HepG2 (cell line): ENCODE measurements around the gene STUB1. TPM values are rescaled to one million over a fixed set of nuclear protein-coding genes. Genes with fewer than 3 reads are reported as not detected.

Experiments used
- ATF1 ChIP-seq: IDR thresholded peaks from 2 replicates; pipeline ENCODE4 v1.6.1; 2016; ENCODE audit warnings: mild to moderate bottlenecking, control low read depth
- GATAD2A ChIP-seq: IDR thresholded peaks from 2 replicates; pipeline ENCODE4 v1.6.1; 2016
- HOXA7 ChIP-seq: sonication (generic); formaldehyde crosslinking; IDR thresholded peaks from 2 replicates; pipeline ENCODE4 v1.8.1; 2022; ENCODE audit warnings: mild to moderate bottlenecking, missing genetic modification reagents, moderate library complexity
- HOXA9 ChIP-seq: sonication (generic); formaldehyde crosslinking; IDR thresholded peaks from 2 replicates; pipeline ENCODE4 v1.8.1; 2022; ENCODE audit warnings: missing genetic modification reagents, mild to moderate bottlenecking, moderate library complexity, borderline replicate concordance
- KDM1A ChIP-seq: IDR thresholded peaks from 2 replicates; pipeline ENCODE4 v1.6.1; 2016; ENCODE audit warnings: missing compliant biosample characterization
- KDM4B ChIP-seq: sonication (generic); formaldehyde crosslinking; IDR thresholded peaks from 2 replicates; pipeline ENCODE4 v1.4.0; 2020; ENCODE audit warnings: missing genetic modification reagents
- MEF2D ChIP-seq: sonication (generic); formaldehyde crosslinking; IDR thresholded peaks from 2 replicates; pipeline ENCODE4 v1.5.1; 2020; ENCODE audit warnings: mild to moderate bottlenecking, missing genetic modification reagents
- NCOR1 ChIP-seq: fragments of 200-600 bp; sonication (generic); IDR thresholded peaks from 2 replicates; pipeline ENCODE4 v1.7.0; 2017; ENCODE audit warnings: antibody characterized with exemption, low read length, borderline replicate concordance
- RARA ChIP-seq: IDR thresholded peaks from 2 replicates; pipeline ENCODE4 v1.6.1; 2016; ENCODE audit warnings: missing genetic modification reagents, missing compliant biosample characterization
- RARG ChIP-seq: sonication (generic); formaldehyde crosslinking; IDR thresholded peaks from 2 replicates; pipeline ENCODE4 v1.4.0; 2020; ENCODE audit warnings: low read depth, mild to moderate bottlenecking, missing genetic modification reagents
- RFXANK ChIP-seq: IDR thresholded peaks from 2 replicates; pipeline ENCODE4 v1.6.1; 2016
- SIN3A ChIP-seq: IDR thresholded peaks from 2 replicates; pipeline ENCODE4 v1.6.1; 2011; ENCODE audit warnings: low read depth, mild to moderate bottlenecking, control low read depth, low read length, borderline replicate concordance
- TBP ChIP-seq: sonication (generic); formaldehyde crosslinking; IDR thresholded peaks from 2 replicates; pipeline ENCODE4 v1.5.0; 2020; ENCODE audit warnings: missing genetic modification reagents
- ZNF143 ChIP-seq: sonication (generic); formaldehyde crosslinking; IDR thresholded peaks from 2 replicates; pipeline ENCODE4 v1.4.0; 2020; ENCODE audit warnings: missing genetic modification reagents
- ZNF773 ChIP-seq: sonication (generic); formaldehyde crosslinking; IDR thresholded peaks from 2 replicates; pipeline ENCODE4 v1.4.0; 2020; ENCODE audit warnings: missing genetic modification reagents, borderline replicate concordance
- ZNF776 ChIP-seq: sonication (generic); formaldehyde crosslinking; IDR thresholded peaks from 2 replicates; pipeline ENCODE4 v1.4.0; 2020; ENCODE audit warnings: mild to moderate bottlenecking, missing genetic modification reagents
- polyA plus RNA-seq, 8 experiments: library from polyadenylated mRNA; depleted of rRNA in 3 of 8; stranded (reverse) in 7 of 8; unstranded in 1 of 8; fragments of >200 nt; fragmentation: Illumina TruSeq in 4 of 8; extraction: Trizol in 4 of 8; gene quantifications; 2 replicates each; pipeline versions ENCODE4 v1.2.1 to v1.2.3, GENCODE V29; 2011 to 2016; ENCODE audit warnings: low read depth in 4 of 8, missing spikeins in 1 of 8, mixed read lengths in 1 of 8; ENCODE audit not compliant: insufficient read depth in 1 of 8
- total RNA-seq, 5 experiments: library from RNA; depleted of rRNA; stranded (reverse); fragments of >200 nt; fragmentation: Illumina TruSeq; extraction: Trizol; gene quantifications; 2 replicates each; pipeline ENCODE4 v1.2.3, GENCODE V29; 2016; ENCODE audit warnings: low read depth in 1 of 5
- TF ChIP-seq, protein P1 (sequence below): sonication (generic); formaldehyde crosslinking; IDR thresholded peaks from 2 replicates; pipeline ENCODE4 v1.4.0; 2020; ENCODE audit warnings: missing genetic modification reagents, borderline replicate concordance
- TF ChIP-seq, protein P2 (sequence below): fragments of 450-650 bp; IDR thresholded peaks from 2 replicates; pipeline ENCODE4 v1.6.1; 2017
- TF ChIP-seq, protein P3 (sequence below): IDR thresholded peaks from 2 replicates; pipeline ENCODE4 v1.6.1; 2016; ENCODE audit warnings: missing genetic modification reagents, missing compliant biosample characterization
- TF ChIP-seq, protein P4 (sequence below): IDR thresholded peaks from 2 replicates; pipeline ENCODE4 v1.6.1; 2018; ENCODE audit warnings: missing genetic modification reagents
- TF ChIP-seq, protein P5 (sequence below): sonication (generic); formaldehyde crosslinking; IDR thresholded peaks from 2 replicates; pipeline ENCODE4 v1.9.0; 2021; ENCODE audit warnings: missing genetic modification reagents, borderline replicate concordance

STUB1 gene
- total and polyA plus RNA-seq, 2 of the 13 experiments (the other 11 are each of a cell fraction or from before 2014, with no cell fraction given) = 52.9 to 78.2 TPM

DNA sequence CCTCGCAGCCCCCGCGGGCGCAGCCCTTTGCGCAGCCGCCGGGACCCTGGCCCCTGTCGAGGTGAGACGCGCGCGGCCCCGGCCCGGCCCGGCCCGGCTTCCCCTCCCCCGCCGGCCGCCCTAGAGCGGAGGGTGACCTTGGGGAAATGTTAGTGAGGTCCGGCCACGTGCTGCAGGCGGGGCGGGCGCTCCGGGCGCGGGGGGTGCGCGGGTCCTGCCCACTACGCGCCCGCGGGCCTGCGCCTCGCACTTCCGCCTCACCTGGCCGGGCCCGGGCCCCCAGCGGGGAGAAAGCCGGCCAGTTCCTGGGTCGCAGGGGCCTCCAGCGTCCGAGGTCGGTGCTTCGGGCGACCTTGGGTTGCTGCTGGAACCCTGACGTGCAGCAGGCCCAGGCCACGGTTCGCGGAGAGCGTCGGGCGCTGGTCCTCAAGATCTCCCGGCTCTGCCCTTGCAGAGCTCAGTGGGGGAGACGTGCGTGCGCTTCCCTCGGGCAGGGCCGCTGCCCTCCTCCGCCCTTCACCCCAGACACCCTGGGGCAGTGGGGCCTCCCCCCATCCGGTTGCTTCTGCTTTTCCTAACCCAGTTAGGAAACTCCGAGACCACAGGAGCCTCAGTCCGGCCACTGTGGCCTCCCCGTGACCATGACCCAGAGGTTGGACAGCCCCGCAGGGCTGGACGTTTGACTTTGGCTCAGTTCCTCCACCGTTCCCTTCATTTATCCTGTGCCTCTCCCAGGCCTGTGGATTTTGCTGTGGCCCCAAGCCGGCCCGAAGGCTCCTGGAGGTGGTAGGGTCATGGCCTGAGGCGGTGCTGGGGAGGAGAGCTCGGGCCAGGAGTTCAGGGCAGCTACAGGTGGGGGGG lies 37.8 kb upstream of the STUB1 start (continued):
- TF ChIP-seq, protein P1, sequence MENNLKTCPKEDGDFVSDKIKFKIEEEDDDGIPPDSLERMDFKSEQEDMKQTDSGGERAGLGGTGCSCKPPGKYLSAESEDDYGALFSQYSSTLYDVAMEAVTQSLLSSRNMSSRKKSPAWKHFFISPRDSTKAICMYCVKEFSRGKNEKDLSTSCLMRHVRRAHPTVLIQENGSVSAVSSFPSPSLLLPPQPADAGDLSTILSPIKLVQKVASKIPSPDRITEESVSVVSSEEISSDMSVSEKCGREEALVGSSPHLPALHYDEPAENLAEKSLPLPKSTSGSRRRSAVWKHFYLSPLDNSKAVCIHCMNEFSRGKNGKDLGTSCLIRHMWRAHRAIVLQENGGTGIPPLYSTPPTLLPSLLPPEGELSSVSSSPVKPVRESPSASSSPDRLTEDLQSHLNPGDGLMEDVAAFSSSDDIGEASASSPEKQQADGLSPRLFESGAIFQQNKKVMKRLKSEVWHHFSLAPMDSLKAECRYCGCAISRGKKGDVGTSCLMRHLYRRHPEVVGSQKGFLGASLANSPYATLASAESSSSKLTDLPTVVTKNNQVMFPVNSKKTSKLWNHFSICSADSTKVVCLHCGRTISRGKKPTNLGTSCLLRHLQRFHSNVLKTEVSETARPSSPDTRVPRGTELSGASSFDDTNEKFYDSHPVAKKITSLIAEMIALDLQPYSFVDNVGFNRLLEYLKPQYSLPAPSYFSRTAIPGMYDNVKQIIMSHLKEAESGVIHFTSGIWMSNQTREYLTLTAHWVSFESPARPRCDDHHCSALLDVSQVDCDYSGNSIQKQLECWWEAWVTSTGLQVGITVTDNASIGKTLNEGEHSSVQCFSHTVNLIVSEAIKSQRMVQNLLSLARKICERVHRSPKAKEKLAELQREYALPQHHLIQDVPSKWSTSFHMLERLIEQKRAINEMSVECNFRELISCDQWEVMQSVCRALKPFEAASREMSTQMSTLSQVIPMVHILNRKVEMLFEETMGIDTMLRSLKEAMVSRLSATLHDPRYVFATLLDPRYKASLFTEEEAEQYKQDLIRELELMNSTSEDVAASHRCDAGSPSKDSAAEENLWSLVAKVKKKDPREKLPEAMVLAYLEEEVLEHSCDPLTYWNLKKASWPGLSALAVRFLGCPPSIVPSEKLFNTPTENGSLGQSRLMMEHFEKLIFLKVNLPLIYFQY = peak; percentile 95
- 0 out of 2 replicates have a peak, but pooled peaks have one; percentile 13 for TF ChIP-seq ZNF143 (CRISPR knock-in tag)
- TF ChIP-seq HOXA9 (CRISPR knock-in tag) = no peak; the same call in 1 of the 2 replicates
- TF ChIP-seq ATF1 (CRISPR knock-in tag) = no peak
- TF ChIP-seq, protein P2, sequence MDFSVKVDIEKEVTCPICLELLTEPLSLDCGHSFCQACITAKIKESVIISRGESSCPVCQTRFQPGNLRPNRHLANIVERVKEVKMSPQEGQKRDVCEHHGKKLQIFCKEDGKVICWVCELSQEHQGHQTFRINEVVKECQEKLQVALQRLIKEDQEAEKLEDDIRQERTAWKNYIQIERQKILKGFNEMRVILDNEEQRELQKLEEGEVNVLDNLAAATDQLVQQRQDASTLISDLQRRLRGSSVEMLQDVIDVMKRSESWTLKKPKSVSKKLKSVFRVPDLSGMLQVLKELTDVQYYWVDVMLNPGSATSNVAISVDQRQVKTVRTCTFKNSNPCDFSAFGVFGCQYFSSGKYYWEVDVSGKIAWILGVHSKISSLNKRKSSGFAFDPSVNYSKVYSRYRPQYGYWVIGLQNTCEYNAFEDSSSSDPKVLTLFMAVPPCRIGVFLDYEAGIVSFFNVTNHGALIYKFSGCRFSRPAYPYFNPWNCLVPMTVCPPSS = no peak
- TF ChIP-seq MEF2D (CRISPR knock-in tag) = peak; percentile 8; the same call in 1 of the 2 replicates
- TF ChIP-seq TBP = no peak
- TF ChIP-seq GATAD2A = 0 out of 2 replicates have a peak, but pooled peaks have one; percentile 29
- TF ChIP-seq SIN3A = no peak
- TF ChIP-seq KDM4B (CRISPR knock-in tag) = no peak
- peak; percentile 76; the same call in 1 of the 2 replicates for TF ChIP-seq ZNF773 (CRISPR knock-in tag)
- TF ChIP-seq RARG (CRISPR knock-in tag) = no peak
- TF ChIP-seq NCOR1 = no peak
- TF ChIP-seq ZNF776 (CRISPR knock-in tag) = 0 out of 2 replicates have a peak, but pooled peaks have one; percentile 36
- TF ChIP-seq, protein P3, sequence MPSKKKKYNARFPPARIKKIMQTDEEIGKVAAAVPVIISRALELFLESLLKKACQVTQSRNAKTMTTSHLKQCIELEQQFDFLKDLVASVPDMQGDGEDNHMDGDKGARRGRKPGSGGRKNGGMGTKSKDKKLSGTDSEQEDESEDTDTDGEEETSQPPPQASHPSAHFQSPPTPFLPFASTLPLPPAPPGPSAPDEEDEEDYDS = no peak
- TF ChIP-seq RFXANK = no peak
- TF ChIP-seq, protein P4, sequence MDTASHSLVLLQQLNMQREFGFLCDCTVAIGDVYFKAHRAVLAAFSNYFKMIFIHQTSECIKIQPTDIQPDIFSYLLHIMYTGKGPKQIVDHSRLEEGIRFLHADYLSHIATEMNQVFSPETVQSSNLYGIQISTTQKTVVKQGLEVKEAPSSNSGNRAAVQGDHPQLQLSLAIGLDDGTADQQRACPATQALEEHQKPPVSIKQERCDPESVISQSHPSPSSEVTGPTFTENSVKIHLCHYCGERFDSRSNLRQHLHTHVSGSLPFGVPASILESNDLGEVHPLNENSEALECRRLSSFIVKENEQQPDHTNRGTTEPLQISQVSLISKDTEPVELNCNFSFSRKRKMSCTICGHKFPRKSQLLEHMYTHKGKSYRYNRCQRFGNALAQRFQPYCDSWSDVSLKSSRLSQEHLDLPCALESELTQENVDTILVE (CRISPR knock-in tag) = 0 out of 2 replicates have a peak, but pooled peaks have one; percentile 30
- TF ChIP-seq KDM1A (CRISPR knock-in tag) = no peak; the same call in 1 of the 2 replicates
- TF ChIP-seq, protein P5, sequence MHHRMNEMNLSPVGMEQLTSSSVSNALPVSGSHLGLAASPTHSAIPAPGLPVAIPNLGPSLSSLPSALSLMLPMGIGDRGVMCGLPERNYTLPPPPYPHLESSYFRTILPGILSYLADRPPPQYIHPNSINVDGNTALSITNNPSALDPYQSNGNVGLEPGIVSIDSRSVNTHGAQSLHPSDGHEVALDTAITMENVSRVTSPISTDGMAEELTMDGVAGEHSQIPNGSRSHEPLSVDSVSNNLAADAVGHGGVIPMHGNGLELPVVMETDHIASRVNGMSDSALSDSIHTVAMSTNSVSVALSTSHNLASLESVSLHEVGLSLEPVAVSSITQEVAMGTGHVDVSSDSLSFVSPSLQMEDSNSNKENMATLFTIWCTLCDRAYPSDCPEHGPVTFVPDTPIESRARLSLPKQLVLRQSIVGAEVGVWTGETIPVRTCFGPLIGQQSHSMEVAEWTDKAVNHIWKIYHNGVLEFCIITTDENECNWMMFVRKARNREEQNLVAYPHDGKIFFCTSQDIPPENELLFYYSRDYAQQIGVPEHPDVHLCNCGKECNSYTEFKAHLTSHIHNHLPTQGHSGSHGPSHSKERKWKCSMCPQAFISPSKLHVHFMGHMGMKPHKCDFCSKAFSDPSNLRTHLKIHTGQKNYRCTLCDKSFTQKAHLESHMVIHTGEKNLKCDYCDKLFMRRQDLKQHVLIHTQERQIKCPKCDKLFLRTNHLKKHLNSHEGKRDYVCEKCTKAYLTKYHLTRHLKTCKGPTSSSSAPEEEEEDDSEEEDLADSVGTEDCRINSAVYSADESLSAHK (CRISPR knock-in tag) = no peak
- no peak for TF ChIP-seq HOXA7
- TF ChIP-seq RARA (CRISPR knock-in tag) = peak; percentile 72
